GM20000 (cell line): ENCODE measurements around the gene OSTM1.
"Not testable (repeated sequence)": the region's sequence is repeated elsewhere in the genome, so short reads cannot be mapped to it uniquely, and the experiment has no call there.

Experiments
- DNase-seq: peaks from one replicate; pipeline ENCODE4 v3.0.0; 2012; ENCODE audit warnings: low spot score
- TF ChIP-seq, protein P1 (sequence below): IDR thresholded peaks from 2 replicates; pipeline ENCODE4 v1.5.1; 2012; ENCODE audit warnings: mild to moderate bottlenecking, control low read depth; ENCODE audit errors: extremely low read depth, missing control alignments

Gene OSTM1

DNA sequence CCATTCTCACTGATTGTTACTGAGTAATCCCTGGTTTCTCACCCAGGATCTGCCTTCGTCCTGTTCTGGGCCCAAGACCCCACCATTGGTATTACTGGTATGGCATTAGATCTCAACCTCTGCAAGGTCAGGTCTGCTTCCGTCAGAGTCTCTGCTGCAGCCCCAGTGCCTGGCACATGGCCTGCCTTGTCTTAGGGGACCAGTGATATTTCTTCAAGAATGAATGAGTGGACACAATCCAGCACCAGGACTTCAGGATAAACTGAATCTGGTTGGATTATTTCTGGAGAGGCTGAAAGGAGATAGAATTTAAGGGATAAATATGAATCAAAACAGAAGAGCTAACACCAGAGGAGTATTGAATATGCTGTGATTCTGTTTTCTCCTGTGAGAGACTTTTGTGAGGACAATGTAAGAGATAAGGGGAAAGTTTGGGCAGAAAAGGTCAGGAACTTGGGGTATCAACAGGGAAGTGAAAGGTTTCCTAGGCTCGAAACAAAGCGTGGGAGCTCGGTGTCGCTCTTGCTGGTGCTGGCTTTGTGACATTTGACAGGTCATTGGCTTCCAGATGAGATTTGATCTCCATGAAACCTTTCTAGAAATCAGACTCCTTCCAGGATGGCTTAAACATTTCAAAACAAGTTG, 53.9 kb downstream of the OSTM1 start:
- no peak for DNase-seq
- TF ChIP-seq, protein P1, sequence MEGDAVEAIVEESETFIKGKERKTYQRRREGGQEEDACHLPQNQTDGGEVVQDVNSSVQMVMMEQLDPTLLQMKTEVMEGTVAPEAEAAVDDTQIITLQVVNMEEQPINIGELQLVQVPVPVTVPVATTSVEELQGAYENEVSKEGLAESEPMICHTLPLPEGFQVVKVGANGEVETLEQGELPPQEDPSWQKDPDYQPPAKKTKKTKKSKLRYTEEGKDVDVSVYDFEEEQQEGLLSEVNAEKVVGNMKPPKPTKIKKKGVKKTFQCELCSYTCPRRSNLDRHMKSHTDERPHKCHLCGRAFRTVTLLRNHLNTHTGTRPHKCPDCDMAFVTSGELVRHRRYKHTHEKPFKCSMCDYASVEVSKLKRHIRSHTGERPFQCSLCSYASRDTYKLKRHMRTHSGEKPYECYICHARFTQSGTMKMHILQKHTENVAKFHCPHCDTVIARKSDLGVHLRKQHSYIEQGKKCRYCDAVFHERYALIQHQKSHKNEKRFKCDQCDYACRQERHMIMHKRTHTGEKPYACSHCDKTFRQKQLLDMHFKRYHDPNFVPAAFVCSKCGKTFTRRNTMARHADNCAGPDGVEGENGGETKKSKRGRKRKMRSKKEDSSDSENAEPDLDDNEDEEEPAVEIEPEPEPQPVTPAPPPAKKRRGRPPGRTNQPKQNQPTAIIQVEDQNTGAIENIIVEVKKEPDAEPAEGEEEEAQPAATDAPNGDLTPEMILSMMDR: no peak

DNA sequence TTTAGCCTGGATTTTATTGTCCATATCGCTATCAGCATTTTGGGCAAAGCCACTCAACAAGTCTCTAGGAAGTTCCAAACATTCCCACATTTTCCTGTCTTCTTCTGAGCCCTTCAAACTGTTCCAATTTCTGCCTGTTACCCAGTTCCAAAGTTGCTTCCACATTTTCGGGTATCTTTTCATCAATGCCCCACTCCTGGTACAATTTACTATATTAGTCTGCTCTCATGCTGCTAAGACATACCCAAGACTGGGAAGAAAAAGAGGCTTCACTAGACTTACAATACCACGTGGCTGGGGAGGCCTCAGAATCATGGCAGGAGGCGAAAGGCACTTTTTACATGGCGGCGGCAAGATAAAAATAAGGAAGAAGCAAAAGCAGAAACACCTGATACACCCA, 58.3 kb downstream of the OSTM1 start:
- DNase-seq: not testable (repeated sequence)

DNA sequence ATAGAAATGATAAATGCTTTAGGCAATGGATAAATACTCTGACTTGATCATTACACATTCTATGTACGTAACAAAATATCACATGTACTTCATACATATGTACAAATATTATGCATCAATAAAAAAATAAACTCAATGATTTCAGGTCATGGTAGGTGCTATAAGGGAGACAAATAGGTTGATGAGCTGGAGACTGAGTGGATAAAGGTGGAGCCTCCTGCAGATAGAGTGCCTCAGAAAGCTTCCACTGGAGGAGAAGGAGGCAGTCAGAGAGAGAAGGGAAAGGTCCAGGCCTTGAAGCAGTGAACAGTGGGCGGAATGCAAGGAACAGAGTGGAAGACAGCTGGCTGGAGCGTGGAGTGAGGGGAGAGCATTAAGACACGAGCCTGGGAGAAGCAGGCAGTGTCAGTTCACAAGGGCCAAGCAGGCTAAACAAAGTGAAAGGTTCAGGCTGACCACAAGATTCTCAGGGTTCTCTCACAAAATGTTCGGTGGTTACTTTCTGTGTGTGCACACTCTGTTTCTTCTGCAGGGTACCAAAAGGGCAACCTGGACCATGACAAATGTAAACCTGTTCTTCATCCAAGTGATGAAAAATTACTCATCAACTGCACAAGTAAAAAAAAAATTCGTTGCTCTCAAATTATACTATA, 60.6 kb downstream of the OSTM1 start:
- no peak for DNase-seq
- TF ChIP-seq, protein P1: no peak

DNA sequence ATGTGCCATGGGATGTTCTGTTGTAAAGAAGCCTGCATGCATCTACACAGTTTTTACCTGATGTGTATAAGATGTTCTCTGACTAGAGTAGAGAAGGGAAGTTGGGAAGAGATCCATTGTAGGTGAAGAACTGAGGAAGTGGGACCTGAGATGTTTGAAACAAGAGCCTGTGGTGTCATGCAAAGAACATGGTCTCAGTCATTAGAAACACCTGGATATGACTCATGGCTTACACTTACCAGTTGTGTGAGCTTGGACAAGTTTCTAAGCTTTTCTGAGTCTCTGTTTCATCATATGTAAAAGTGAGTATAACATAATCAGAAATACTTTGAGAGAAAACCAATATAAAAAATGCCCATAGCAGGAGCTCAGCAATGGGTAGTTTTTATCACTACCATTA, 64.6 kb downstream of the OSTM1 start:
- TF ChIP-seq, protein P1: no peak
- DNase-seq: no peak

DNA sequence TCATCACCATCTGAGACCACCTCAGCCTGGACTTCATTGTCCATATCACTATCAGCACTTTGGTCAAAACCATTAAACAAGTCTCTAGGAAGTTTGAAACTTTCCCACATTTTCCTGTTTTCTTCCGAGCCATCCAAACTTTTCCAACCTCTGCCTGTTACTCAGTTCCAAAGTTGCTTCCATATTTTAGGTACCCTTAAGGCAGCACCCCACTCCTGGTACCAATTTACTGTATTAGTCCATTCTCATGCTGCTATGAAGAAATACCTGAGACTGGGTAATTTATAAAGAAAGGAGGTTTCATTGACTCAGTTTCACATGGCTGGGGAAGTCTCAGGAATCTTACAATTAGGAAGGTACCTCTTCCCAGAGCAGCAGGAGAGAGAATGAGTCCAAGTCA, 65.3 kb downstream of the OSTM1 start:
- DNase-seq: not testable (repeated sequence)

DNA sequence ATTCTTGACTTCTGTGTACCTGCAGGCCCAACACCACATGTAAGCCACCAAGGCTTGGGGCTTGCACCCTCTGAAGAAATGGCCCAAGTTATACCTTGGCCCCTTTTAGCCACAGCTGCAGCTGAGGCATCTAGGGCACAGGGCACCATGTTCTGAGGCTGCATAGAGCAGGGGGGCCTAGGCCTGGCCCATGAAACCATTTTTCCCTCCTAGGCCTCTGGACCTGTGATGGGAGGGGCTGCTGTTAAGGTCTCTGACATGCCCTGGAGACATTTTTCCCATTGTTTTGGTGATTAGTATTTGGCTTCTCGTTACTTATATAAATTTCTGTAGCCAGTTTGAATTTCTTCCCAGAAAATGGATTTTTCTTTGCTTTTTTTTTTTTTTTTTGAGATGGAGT, 66.2 kb downstream of the OSTM1 start:
- TF ChIP-seq, protein P1: no peak
- no peak for DNase-seq

DNA sequence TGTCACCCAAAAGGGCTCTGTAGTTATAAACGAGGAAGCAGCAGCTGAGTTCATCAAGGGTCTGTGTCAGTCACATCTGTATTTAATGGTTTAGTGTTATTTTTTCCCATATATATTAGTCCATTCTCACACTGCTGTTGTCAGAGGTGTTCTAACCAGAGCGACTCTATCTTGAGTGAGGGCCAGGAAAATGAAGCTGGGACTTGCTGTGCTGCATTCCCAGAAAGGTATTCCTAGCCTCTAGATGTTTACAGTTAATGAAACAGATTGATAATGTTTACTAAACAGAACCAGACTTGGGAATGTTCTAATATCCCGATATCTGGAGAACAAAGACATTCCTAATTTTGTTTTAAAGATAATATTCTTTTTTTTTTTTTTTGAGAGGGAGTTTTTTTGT, 68.6 kb downstream of the OSTM1 start:
- DNase-seq: no peak
- TF ChIP-seq, protein P1: no peak

DNA sequence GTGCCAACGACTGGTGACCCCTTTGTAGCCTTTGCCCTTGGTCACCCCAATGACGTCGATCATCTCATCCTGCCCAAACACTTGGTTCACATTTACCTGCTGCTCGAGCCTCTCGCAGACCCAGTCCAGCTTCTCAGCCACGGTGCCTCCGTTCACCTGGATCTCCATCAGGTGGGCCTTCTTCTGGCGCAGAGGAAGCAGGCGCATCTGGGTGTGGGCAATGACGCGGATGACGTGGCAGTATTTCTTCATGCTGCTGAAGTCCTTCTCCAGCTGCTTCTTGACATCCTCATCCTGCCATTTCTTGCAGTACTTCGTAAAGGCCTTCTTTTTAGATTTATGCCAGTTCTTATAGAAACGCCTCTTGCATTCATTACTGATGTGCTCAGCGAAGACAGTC, 69.7 kb downstream of the OSTM1 start:
- DNase-seq: no peak
- TF ChIP-seq, protein P1: no peak
